ENCODE results near the gene CD6.

Gene CD6

GRCh38 chr11:60957188-60957587 is 14.3 kb upstream of the CD6 start:
- no peak for TF ChIP-seq CTCF (IDR thresholded peaks at IDR 0.05; ENCODE audit: low read depth, low read length)

GRCh38 chr11:60959431-60959830 is 12.0 kb upstream of the CD6 start:
- no peak overlapping the region for H3K4me3 ChIP-seq (ENCODE audit: low read depth, low read length)
- TF ChIP-seq CTCF (IDR thresholded peaks at IDR 0.05; ENCODE audit: low read depth, low read length): no peak
- DNase-seq (ENCODE audit: low read depth, low spot score): no peak
- in situ Hi-C loops (cut with HindIII; ENCODE audit: low sequenced_read_pairs): no loop called here

More at GRCh38 chr11:60957188-60957587, 14.3 kb upstream of the CD6 start:
- in situ Hi-C loops (cut with HindIII; ENCODE audit: low sequenced_read_pairs): no loop called here
- DNase-seq (ENCODE audit: low read depth, low spot score): peak; percentile 10
- no peak overlapping the region for H3K4me3 ChIP-seq (ENCODE audit: low read depth, low read length)

- in situ Hi-C loops (cut with HindIII; ENCODE audit: low sequenced_read_pairs): no loop called here
- TF ChIP-seq CTCF (IDR thresholded peaks at IDR 0.05; ENCODE audit: low read depth, low read length): no peak
- no peak for DNase-seq (ENCODE audit: low read depth, low spot score)
- no peak overlapping the region for H3K4me3 ChIP-seq (ENCODE audit: low read depth, low read length)
These were observed 11.1 kb upstream of the CD6 start for GRCh38 chr11:60960405-60960804.

GRCh38 chr11:60964801-60965200 is 6.7 kb upstream of the CD6 start:
- in situ Hi-C loops (cut with HindIII; ENCODE audit: low sequenced_read_pairs): no loop called here
- no peak for TF ChIP-seq CTCF (IDR thresholded peaks at IDR 0.05; ENCODE audit: low read depth, low read length)
- no peak for DNase-seq (ENCODE audit: low read depth, low spot score)
- H3K4me3 ChIP-seq (ENCODE audit: low read depth, low read length): no peak overlapping the region

DNA sequence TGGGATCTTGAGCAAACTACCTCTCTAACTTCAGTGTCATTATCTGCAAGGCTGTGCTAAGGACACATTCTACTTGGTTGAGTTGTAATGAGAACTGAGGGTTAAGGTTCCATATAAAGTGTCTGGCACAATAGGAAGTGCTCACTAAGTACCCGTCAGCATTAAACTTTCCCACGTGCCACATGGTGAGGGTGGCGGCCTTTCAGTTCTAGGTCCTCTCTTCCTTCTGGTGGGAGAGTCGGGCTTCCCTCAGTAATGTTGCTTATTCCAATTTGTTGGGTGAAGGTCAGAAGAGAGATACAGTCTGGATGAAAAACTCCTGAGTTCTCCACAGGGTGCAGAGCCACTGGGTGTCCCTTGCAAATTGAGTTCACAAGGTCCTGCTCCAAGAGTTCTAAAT is 4.6 kb upstream of the CD6 start:
- in situ Hi-C loops (cut with HindIII; ENCODE audit: low sequenced_read_pairs): no loop called here
- H3K4me3 ChIP-seq (ENCODE audit: low read depth, low read length): no peak overlapping the region
- TF ChIP-seq CTCF (IDR thresholded peaks at IDR 0.05; ENCODE audit: low read depth, low read length): no peak
- no peak for DNase-seq (ENCODE audit: low read depth, low spot score)

- TF ChIP-seq CTCF (IDR thresholded peaks at IDR 0.05; ENCODE audit: low read depth, low read length): no peak
- H3K4me3 ChIP-seq (ENCODE audit: low read depth, low read length): no peak overlapping the region
- DNase-seq (ENCODE audit: low read depth, low spot score): no peak
- in situ Hi-C loops (cut with HindIII; ENCODE audit: low sequenced_read_pairs): no loop called here
These were observed 3.3 kb upstream of the CD6 start for GRCh38 chr11:60968223-60968622.

DNA sequence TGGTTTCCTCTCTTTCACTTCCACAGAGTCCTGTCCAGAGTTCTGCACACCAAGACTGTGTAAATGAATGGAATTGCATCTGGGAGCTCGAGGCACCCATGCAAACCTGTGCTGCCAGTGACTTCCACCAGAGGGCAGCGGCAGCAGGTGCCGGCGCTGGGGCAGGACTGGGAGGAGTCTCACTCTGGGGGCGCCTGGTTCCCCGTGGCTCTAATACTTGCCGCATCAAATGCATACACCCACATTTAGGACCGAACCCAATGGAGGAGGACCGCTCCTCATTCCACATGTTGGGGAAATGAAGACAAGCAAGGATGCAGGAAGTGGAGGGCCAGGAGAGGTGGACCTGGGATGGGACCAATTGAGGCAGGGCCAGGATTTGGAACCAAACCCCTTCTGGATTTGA is 1.1 kb upstream of the CD6 start:
- peak; percentile 94 for TF ChIP-seq CTCF (IDR thresholded peaks at IDR 0.05; ENCODE audit: low read depth, low read length)
- DNase-seq (ENCODE audit: low read depth, low spot score): peak; percentile 43
- H3K4me3 ChIP-seq (ENCODE audit: low read depth, low read length): no peak overlapping the region
- in situ Hi-C loops (cut with HindIII; ENCODE audit: low sequenced_read_pairs): no loop called here
